Measurements from ENCODE around the gene MCC.

MCC gene

DNA sequence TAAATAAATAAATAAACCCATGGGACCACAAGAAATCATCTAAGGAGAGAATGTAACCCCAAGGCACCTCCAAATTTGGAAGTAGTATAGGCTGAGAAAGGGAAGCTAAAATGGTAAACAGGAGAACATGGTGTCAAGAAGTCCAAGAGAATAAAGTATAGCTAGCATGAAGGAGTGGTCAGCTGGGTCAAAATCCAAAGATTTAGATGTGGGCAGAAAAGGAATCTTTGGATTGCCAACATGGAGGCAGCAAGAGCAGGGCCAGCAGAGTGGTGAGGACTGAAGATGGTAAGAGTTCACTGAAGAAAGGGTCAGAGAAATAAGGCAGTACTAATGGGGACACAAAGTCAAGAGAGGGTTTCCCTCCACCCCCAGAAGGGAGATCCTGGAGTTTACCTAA lies 106.5 kb downstream of the MCC start:
- no peak overlapping the region for H3K4me3 ChIP-seq (ENCODE audit: low read length)
- no peak for TF ChIP-seq CTCF (conservative IDR thresholded peaks at IDR 0.05; ENCODE audit: low read depth, low read length)
- no peak for DNase-seq (ENCODE audit: low read depth)

DNA sequence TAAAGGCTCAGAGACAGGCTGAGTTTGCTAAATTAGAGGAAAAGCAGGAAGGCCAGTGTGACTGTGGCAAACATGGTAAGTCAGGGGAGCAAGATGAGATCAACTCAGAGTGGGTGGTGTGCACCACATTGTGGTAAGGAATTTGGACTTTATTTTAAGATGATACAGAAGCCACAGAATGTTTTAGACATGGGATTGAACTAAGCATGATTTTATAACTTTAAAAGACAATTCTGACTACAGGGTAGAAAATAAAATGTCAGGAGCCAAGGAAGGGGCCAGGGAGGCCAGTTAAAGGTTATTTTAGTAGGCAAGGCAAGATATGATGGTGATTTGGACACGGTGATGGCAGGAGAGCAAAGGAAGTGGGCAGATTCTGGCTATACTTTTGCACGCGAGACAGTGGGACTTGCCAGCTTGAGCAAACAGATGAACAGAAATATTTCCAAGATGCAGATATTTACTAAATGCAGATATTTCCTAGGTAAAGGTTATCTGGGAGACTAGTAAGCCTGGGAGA lies 107.4 kb downstream of the MCC start:
- TF ChIP-seq CTCF (conservative IDR thresholded peaks at IDR 0.05; ENCODE audit: low read depth, low read length): no peak
- H3K4me3 ChIP-seq (ENCODE audit: low read length): no peak overlapping the region
- no peak for DNase-seq (ENCODE audit: low read depth)

GRCh38 chr5:113379936-113380806 lies 108.1 kb downstream of the MCC start:
- TF ChIP-seq CTCF (conservative IDR thresholded peaks at IDR 0.05; ENCODE audit: low read depth, low read length): no peak
- no peak for DNase-seq (ENCODE audit: low read depth)
- no peak overlapping the region for H3K4me3 ChIP-seq (ENCODE audit: low read length)

DNA sequence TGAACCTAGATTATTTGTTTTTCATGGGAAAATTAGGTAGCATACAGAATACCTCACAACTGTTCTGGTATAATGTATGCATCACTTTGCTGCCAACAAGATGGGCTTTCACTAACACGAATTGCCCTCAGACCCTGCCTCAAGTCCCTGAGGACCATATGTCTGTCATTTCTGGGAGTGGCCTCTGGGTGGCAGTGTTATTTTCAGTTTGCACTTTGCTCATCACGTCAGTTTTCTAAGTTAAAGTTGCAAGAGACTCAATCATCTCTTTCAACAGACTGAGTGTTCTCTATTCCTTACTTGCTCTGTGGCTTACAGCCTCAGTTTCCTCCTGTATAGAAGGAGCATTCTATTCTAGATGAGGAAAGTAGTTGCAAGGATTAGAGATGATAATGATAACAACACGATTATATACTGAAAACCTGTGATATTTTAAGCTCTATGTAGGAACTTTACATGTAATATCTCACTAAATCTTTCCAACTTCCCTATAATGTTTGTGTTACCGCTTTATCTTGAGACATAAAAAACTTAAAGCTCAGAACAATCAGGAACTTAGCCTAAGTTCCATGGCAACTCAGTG lies 109.2 kb downstream of the MCC start:
- no peak overlapping the region for H3K4me3 ChIP-seq (ENCODE audit: low read length)
- DNase-seq (ENCODE audit: low read depth): no peak
- TF ChIP-seq CTCF (conservative IDR thresholded peaks at IDR 0.05; ENCODE audit: low read depth, low read length): peak; percentile 85

DNA sequence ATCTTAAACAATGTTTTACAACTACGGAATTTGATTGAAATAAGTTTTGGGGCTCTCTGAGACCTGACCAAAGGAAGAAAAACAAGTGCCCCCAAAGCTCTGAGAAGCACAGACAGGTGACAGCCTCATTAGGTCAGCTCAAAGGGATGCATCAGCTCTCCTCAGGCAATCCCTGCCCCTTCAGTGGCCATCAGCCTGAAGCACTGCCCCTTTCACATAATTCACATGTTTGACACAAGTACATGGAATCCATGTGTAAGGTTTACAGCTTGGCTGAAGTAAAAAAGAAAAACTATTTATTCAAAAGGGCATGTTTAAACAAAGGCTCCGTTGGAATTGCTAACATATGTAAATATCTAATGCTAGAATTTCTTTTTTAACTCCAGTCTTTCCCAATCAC lies 109.7 kb downstream of the MCC start:
- no peak for TF ChIP-seq CTCF (conservative IDR thresholded peaks at IDR 0.05; ENCODE audit: low read depth, low read length)
- no peak for DNase-seq (ENCODE audit: low read depth)
- H3K4me3 ChIP-seq (ENCODE audit: low read length): no peak overlapping the region

DNA sequence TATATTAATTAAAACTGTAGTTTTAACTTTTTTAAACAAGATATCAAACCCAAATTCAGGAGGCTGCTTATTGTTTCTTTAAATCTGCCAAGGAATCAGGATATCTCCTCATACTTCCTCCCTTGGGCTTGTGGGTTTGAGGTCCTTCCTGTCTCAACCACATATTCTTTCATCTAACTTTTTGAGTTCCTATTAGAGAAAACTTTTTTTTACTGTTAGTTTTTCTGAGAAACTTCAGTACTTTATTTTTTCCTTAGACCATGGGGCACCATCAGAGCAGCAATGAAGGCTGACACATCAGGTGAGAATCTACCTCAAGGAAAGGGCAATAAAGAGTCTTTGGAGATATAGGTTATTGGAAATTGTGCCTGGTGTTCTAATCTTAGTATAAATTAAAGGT lies 110.2 kb downstream of the MCC start:
- no peak overlapping the region for H3K4me3 ChIP-seq (ENCODE audit: low read length)
- no peak for TF ChIP-seq CTCF (conservative IDR thresholded peaks at IDR 0.05; ENCODE audit: low read depth, low read length)
- no peak for DNase-seq (ENCODE audit: low read depth)

DNA sequence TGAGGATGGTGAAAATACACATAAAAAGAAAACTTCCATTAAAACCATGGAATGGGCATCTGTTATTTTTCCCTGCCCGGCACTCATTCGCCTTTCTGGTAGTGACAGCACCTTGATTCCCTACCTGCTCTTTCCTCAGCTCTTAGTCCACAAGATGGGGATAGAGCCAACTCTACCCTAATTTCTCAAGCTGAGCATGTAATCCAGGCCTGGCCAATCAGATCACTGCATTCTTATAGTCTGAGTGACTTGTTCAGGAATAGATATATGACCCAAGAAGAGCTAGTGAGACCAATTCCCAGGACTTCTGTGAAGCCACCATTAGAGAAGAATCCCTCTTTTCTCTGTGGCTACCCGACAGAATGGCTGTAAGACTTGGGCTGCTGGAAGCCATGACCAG lies 111.6 kb downstream of the MCC start:
- no peak for TF ChIP-seq CTCF (conservative IDR thresholded peaks at IDR 0.05; ENCODE audit: low read depth, low read length)
- H3K4me3 ChIP-seq (ENCODE audit: low read length): no peak overlapping the region
- DNase-seq (ENCODE audit: low read depth): no peak
